Measurements from ENCODE around the gene GPATCH4. TPM values are rescaled to one million over a fixed set of nuclear protein-coding genes. Genes with fewer than 3 reads are reported as not detected.
"Not testable (repeated sequence)": the region's sequence is repeated elsewhere in the genome, so short reads cannot be mapped to it uniquely, and the experiment has no call there.

The GPATCH4 gene
- total RNA-seq, 2 experiments from 2014 or later: 29.9 to 33.4 TPM

DNA sequence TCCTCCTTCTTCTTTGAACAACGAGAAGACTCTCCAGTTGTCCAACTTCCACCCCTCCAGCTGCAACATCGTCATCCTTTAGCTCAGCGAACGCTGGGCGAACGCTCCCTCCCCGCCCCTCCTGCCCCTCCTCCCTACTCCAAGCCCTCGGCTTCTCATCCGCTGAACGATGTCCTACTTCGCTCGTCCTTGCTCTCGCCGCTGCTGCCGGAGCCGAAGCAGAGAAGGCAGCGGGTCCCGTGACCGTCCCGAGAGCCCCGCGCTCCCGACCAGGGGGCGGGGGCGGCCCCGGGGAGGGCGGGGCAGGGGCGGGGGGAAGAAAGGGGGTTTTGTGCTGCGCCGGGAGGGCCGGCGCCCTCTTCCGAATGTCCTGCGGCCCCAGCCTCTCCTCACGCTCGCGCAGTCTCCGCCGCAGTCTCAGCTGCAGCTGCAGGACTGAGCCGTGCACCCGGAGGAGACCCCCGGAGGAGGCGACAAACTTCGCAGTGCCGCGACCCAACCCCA, 40.5 kb upstream of the GPATCH4 start, which contains the start of gene BCAN:
Gene BCAN, plus strand, starts transcription at position 357 of the 504 bp plus-strand sequence. CDS start 3,938 bp downstream, outside the sequence.
- ChIA-PET POLR2A (interaction anchor here (0.5 kb wide), 1 partner anchor 9 kb away, joined by 3 read pairs; no protein-coding TSS in a partner anchor), CTCF (interaction anchor here (0.8 to 3.5 kb wide), 9 partner anchors 11 to 256 kb away, joined by 3 to 20 read pairs (median 4); no protein-coding TSS in a partner anchor)
- peaks cover 33% of the 10 kb centered on the region for H3K4me1 Mint-ChIP-seq
- no peak within 1 kb of the TSS for H3K27ac Mint-ChIP-seq
- DNase-seq: no peak
- peaks cover 77% of the 10 kb centered on the region for H3K27me3 Mint-ChIP-seq
- H3K4me3 Mint-ChIP-seq: peak within 1 kb of the TSS; percentile 3
- no peaks in the 10 kb centered on the region for H3K36me3 Mint-ChIP-seq (ENCODE audit: low read depth)
- no peaks in the 10 kb centered on the region for H3K9me3 Mint-ChIP-seq

DNA sequence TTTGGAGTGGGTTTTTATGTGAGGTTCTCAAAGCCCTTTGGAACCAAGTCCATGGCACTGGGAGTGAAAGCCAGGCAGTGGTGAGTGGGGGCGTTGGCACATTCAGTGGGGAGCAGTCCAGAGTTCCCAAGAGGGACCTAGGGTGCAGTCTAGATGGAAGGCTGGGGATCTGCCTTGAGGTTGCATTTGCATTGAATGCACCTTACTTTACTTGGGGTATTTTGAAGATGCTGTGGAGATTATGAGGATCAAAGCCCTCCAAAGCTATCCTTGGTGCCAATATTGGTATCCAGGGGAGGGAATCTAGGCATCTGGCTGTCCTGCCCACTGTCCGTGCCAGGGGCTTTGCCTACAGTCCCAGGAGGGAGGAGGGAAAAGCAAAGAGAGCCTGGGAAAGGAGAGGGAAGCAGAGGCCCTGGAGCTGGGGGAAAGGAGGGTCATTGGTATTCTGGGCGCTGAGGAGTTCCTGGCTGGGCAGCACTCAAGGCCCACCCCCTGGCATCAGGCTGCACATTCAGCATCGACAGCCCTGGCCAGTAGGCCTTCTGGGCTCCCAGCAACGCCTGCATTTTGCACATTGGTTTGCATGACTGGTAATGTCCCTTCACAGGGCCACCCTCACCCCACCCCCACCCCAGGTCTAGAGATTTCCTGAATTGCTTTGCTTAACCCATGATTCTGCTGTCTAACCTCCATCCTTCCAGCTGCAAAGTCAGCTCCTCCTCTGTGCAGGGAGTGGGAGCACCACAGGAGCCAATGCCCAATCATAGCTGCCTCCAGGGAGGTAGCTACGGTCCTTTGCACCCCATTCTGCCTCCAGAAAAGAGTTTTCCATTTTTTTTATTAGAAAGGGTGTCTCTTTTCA, 39.8 kb upstream of the GPATCH4 start:
- Mint-ChIP-seq H3K9me3 (no peaks in the 10 kb centered on the region), H3K27ac (no peak overlapping the region), H3K27me3 (peaks cover 79% of the 10 kb centered on the region), H3K4me1 (peaks cover 33% of the 10 kb centered on the region), H3K36me3 (ENCODE audit: low read depth) (no peaks in the 10 kb centered on the region), H3K4me3 (peak overlapping the region; percentile 3)
- CTCF ChIA-PET: interaction anchor here (0.7 to 3.5 kb wide), 12 partner anchors 9 to 255 kb away, joined by 3 to 20 read pairs (median 3); no protein-coding TSS in a partner anchor
- no peak for DNase-seq
- POLR2A ChIA-PET: no interaction called here

DNA sequence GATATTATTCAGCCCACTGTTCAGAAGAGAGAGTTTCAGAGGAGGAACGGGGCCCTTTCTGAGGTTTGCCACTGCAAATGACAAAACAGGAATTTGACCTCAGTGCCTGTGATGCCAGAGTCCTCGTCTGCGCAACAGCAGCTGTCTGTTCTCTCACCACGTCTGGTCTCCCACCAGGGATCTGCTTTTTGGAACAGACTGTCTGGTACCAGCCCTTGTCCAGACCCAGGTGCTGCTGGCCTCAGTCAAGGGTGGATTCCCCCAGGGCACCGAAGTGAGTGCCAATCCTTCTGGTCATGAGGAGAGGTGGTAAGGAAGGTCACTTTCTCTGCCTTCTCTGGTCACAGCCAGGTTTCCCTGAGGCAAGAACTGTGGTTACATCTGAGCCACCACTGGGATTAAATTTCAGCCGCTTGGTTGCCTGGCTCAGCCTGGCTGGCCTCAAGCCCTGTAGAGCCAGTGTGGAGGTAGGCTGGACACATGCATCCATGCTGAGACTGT, 38.4 kb upstream of the GPATCH4 start:
- ChIA-PET POLR2A (no interaction called here), CTCF (interaction anchor here (1.7 to 2.3 kb wide), 2 partner anchors 9 to 15 kb away, joined by 5 to 8 read pairs; no protein-coding TSS in a partner anchor)
- no peak overlapping the region for H3K27ac Mint-ChIP-seq
- H3K36me3 Mint-ChIP-seq (ENCODE audit: low read depth): no peaks in the 10 kb centered on the region
- H3K4me3 Mint-ChIP-seq: no peak overlapping the region
- H3K9me3 Mint-ChIP-seq: no peaks in the 10 kb centered on the region
- peaks cover 75% of the 10 kb centered on the region for H3K27me3 Mint-ChIP-seq
- H3K4me1 Mint-ChIP-seq: peaks cover 32% of the 10 kb centered on the region
- no peak for DNase-seq

DNA sequence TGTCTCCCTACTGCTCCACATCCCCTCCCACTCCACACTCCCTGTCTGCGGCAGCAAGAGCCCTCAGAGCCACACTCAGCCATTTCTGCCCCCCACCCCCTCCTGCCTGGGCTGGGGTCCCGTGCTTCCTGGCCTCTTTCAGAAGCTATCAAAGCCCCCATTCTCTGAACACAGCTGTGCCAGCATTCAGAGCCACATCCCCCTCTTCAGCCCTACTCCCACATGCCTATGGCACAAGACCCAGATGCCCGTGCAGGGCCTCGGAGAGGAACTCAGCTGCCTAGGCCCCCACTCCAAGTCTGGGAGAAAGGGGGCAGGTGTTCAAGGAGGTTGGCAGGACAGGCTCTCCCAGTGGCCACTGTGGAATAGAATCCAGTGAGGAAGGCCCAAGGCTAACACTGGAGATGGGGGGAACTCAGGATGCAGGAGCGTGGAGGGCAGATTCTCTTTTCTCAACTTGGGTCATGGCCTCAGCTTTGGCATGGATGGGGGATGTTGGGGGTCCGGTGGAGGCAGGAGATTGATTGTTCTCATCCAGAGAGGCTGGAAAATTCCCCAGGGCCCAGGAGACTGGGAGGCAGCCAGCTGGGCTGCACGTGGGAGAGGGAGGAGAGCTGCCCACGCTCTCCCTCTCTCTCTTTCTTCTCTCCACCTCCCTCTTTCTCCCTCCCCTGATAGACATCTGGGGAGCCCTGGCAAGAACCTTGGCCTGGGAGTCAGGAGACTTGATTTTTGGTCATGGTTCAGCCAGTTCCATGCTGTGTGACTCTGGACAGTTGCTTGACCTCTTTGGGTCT, 37.1 kb upstream of the GPATCH4 start:
- H3K36me3 Mint-ChIP-seq (ENCODE audit: low read depth): no peaks in the 10 kb centered on the region
- POLR2A ChIA-PET: no interaction called here
- CTCF ChIA-PET: interaction anchor here (1.7 to 2.3 kb wide), 2 partner anchors 8 to 14 kb away, joined by 5 to 8 read pairs; no protein-coding TSS in a partner anchor

DNA sequence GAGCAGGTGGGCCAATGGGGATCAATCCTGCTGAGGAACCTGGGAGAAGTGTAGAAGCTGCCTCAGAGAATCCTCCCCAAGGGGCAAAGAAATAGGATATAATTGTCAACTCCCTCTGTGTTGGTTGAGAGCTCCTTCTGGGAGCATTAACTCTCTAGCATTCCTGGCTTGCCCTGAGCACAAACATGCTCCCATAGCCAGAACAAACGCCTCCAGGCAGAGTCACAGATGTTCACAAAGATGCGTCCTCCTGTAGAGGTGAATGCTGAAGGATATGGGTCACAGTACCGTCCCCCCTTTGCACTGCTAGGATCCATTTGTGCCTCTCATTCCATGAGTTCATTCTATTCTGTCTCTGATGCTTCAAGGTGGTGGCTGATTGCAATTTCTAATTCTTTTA, 31.1 kb upstream of the GPATCH4 start:
- Mint-ChIP-seq H3K4me1 (no peaks in the 10 kb centered on the region), H3K27me3 (peaks cover 67% of the 10 kb centered on the region), H3K4me3 (no peak overlapping the region), H3K27ac (no peak overlapping the region), H3K36me3 (ENCODE audit: low read depth) (no peaks in the 10 kb centered on the region), H3K9me3 (no peaks in the 10 kb centered on the region)
- DNase-seq: no peak
- POLR2A ChIA-PET: no interaction called here
- CTCF ChIA-PET: interaction anchor here (0.8 to 1.6 kb wide), 3 partner anchors 27 to 94 kb away, joined by 3 to 5 read pairs (median 3); no protein-coding TSS in a partner anchor

More for the DNA sequence above, 37.1 kb upstream of the GPATCH4 start:
- DNase-seq: no peak
- no peaks in the 10 kb centered on the region for H3K9me3 Mint-ChIP-seq
- no peak overlapping the region for H3K27ac Mint-ChIP-seq
- no peak overlapping the region for H3K4me3 Mint-ChIP-seq
- H3K27me3 Mint-ChIP-seq: peaks cover 75% of the 10 kb centered on the region
- H3K4me1 Mint-ChIP-seq: peaks cover 20% of the 10 kb centered on the region

DNA sequence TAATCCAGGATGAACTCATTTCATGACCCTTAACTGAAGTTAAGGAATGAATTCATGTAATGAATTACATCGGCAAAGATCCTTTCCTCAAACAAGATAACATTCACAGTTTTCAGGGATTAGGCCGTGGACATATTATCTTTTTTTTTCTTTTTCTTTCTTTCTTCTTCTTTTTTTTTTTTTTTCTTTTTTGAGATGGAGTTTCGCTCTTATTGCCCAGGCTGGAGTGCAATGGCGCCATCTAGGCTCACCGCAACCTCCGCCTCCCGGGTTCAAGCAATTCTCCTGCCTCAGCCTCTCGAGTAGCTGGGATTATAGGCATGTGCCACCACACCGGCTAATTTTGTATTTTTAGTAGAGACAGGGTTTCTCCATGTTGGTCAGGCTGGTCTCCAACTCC, 29.9 kb upstream of the GPATCH4 start:
- not testable (repeated sequence) for H3K36me3 Mint-ChIP-seq (ENCODE audit: low read depth); DNase-seq; H3K4me1 Mint-ChIP-seq; H3K9me3 Mint-ChIP-seq; H3K27ac Mint-ChIP-seq; H3K4me3 Mint-ChIP-seq
- H3K27me3 Mint-ChIP-seq: peaks cover 67% of the 10 kb centered on the region
- ChIA-PET CTCF (interaction anchor here (0.7 to 2.2 kb wide), 3 partner anchors 8 to 253 kb away, joined by 4 to 5 read pairs (median 4); partner anchors contain the start of gene BCAN), POLR2A (interaction anchor here (0.6 kb wide), 1 partner anchor 177 kb away, joined by 13 read pairs; no protein-coding TSS in a partner anchor)

DNA sequence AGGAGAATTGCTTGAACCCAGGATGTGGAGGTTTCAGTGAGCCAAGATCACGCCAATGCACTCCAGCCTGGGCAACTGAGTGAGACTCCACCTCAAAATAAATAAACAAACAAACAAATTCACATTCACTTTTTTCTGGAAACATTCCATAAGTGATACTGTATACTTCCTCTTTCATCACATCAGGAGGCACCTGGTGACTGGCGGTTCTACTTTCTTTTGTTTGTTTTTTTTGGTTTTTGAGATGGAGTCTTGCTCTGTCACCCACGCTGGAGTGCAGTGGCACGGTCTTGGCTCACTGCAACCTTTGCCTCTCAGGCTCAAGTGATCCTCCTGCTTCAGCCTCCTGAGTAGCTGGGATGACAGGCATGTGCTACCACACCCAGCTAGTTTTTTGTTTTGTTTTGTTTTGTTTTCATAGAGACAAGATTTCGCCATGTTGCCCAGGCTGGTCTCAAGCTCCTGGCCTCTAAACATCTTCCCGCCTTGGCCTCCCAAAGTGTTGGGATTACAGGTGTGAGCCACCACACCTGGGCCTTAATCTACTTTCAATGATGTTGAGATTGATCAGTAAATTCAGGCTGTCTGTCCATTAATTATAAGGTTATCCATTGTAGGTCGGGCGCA, 28.7 kb upstream of the GPATCH4 start:
- CTCF ChIA-PET: interaction anchor here (1.1 to 2.2 kb wide), 3 partner anchors 10 to 31 kb away, joined by 3 to 5 read pairs (median 4); partner anchors contain the start of gene BCAN
- Mint-ChIP-seq H3K9me3 (no peaks in the 10 kb centered on the region), H3K36me3 (ENCODE audit: low read depth) (no peaks in the 10 kb centered on the region), H3K27me3 (peaks cover 66% of the 10 kb centered on the region), H3K4me3 (no peak overlapping the region), H3K27ac (no peak overlapping the region), H3K4me1 (peaks cover 8% of the 10 kb centered on the region)
- POLR2A ChIA-PET: no interaction called here
- no peak for DNase-seq

DNA sequence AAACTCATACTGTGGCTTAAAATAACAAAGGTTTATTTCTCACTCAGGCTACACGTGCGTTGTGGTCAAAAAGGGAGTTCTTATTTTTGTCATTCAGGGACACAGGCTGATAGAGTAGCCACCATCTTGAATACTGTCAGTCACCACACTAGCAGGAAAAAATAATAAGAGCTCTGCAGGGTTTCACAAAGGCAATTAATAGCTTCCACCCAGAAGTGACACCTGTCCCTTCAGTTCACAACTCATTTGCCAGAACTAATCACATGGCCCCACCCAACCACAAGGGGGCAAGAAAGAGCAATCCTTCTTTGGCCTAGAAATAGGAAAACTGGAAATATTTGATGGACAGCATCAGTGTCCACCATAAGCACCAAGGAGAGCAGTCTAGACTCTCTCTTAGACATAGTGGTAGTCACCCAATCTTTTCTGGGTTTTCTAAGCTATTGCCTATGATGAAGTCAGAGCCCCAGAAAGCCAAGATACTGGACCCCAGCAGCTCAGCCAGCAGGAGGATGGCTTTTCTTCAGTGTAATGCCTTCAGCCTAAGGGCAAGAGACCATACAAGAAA, 26.1 kb upstream of the GPATCH4 start:
- Mint-ChIP-seq H3K27me3 (peaks cover 68% of the 10 kb centered on the region), H3K9me3 (no peaks in the 10 kb centered on the region), H3K4me1 (peaks cover 12% of the 10 kb centered on the region), H3K4me3 (no peak overlapping the region), H3K36me3 (ENCODE audit: low read depth) (no peaks in the 10 kb centered on the region), H3K27ac (no peak overlapping the region)
- CTCF ChIA-PET: interaction anchor here (0.7 to 3.3 kb wide), 18 partner anchors 9 to 213 kb away, joined by 3 to 30 read pairs (median 3); partner anchors contain the start of gene NES
- peak; percentile 54 for DNase-seq
- POLR2A ChIA-PET: no interaction called here

DNA sequence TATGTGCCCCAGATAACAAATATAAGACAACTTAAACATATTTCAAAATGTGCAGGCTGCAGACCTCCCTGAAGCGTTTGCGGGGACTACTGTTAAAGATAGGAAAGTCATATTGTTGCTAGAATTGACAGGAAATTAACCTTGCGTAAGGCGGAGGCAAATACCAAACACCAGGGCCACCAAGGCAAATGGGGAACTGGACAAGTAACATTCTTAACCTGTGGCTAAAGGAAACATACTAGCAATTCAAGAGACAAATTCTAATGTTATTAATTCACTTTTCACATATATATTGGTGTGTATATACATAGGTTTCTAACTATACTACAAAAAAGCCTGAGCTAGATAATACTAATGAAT, 24.8 kb upstream of the GPATCH4 start:
- ChIA-PET POLR2A (no interaction called here), CTCF (interaction anchor here (0.8 to 3.8 kb wide), 6 partner anchors 17 to 100 kb away, joined by 3 to 30 read pairs (median 12); partner anchors contain the start of gene NES)
- peak overlapping the region; percentile 21 for H3K27ac Mint-ChIP-seq
- H3K4me3 Mint-ChIP-seq: peak overlapping the region; percentile 55
- no peak for DNase-seq
- H3K36me3 Mint-ChIP-seq (ENCODE audit: low read depth): no peaks in the 10 kb centered on the region
- H3K9me3 Mint-ChIP-seq: no peaks in the 10 kb centered on the region
- peaks cover 68% of the 10 kb centered on the region for H3K27me3 Mint-ChIP-seq
- peaks cover 12% of the 10 kb centered on the region for H3K4me1 Mint-ChIP-seq

DNA sequence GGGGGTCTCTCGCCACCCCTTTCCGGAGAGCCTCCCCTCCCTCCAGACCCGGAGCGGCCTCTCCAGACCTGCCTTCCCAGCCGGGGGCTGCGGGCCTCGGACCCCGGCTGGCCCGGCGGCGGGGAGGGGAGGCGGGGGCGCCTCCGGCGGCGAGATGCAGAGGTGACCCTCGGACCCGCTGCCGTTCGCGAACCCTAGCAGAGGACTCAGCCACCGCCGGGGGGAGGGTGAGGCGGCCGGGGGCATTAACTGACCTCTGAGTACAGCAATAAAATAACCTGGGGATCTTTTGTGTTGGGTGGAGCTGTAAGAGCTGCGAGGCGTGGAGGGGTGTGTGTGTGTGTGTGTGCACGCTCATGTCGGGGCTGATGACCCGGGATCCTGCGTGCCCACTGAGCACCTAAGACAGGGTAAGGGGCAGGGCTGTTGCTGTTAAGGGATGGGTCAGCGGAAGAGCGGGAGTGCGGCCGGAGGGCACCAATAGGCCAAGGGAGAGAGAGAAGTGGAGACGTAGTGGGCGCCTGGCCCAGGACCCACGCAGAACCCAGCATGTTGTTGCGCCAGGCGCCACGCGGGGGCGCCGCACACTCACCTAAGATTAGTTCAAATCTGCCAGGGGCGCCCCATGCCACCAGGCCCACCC, 24.3 kb upstream of the GPATCH4 start:
- Mint-ChIP-seq H3K4me1 (peaks cover 12% of the 10 kb centered on the region), H3K27me3 (peaks cover 66% of the 10 kb centered on the region), H3K4me3 (peak overlapping the region; percentile 55), H3K36me3 (ENCODE audit: low read depth) (no peaks in the 10 kb centered on the region), H3K9me3 (no peaks in the 10 kb centered on the region), H3K27ac (peak overlapping the region; percentile 21)
- POLR2A ChIA-PET: no interaction called here
- DNase-seq: peak; percentile 71
- CTCF ChIA-PET: interaction anchor here (0.8 to 3.8 kb wide), 10 partner anchors 13 to 117 kb away, joined by 3 to 21 read pairs (median 6); partner anchors contain the start of genes BCAN and NES

DNA sequence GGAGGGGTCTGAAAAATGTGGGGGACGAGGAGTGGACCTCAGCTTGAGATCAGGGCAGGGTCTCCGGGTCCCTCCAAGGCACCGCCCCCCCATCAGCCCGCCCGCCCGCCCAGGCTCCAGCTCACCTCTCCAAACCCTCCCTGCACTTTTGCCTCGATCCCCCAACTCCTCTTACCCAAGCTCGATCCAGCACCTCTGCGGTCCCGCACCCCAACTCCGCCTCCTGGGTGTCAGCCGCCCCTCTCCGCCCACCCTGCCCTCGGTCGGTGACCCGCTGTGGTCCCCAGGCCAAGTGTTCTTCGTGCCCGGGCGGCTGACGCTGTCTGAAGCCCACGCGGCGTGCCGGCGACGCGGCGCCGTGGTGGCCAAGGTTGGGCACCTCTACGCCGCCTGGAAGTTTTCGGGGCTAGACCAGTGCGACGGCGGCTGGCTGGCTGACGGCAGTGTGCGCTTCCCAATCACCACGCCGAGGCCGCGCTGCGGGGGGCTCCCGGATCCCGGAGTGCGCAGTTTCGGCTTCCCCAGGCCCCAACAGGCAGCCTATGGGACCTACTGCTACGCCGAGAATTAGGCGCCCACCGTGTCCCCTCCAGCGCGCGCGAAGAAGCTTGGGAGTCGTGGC, 23.6 kb upstream of the GPATCH4 start:
- H3K9me3 Mint-ChIP-seq: no peaks in the 10 kb centered on the region
- H3K27ac Mint-ChIP-seq: no peak overlapping the region
- CTCF ChIA-PET: interaction anchor here (0.8 to 3.8 kb wide), 25 partner anchors 10 to 254 kb away, joined by 3 to 21 read pairs (median 5); partner anchors contain the start of genes BCAN and NES
- H3K36me3 Mint-ChIP-seq (ENCODE audit: low read depth): no peaks in the 10 kb centered on the region
- POLR2A ChIA-PET: no interaction called here
- peaks cover 12% of the 10 kb centered on the region for H3K4me1 Mint-ChIP-seq
- DNase-seq: no peak
- peaks cover 68% of the 10 kb centered on the region for H3K27me3 Mint-ChIP-seq
- H3K4me3 Mint-ChIP-seq: no peak overlapping the region
